ENCODE results near the gene GAGE12D.
"Not testable (repeated sequence)": the region's sequence is repeated elsewhere in the genome, so short reads cannot be mapped to it uniquely, and the experiment has no call there.

Gene GAGE12D

GRCh38 chrX:49541433-49541832, at the start of gene GAGE12D:
Gene GAGE12D (plus strand): TSS chrX:49541733. CDS start chrX:49542888, 1,155 bp downstream.
- not testable (repeated sequence) for DNase-seq (ENCODE audit: extremely low read depth, low read depth)

GRCh38 chrX:49531877-49532276, 9.7 kb upstream of the GAGE12D start, which contains the start of gene GAGE12C:
Gene GAGE12C (plus strand): TSS chrX:49532177. CDS start chrX:49533332, 1,155 bp downstream.
- not testable (repeated sequence) for DNase-seq (ENCODE audit: extremely low read depth, low read depth)

GRCh38 chrX:49550989-49551388, 9.5 kb downstream of the GAGE12D start, which contains the start of gene GAGE12E:
Gene GAGE12E (plus strand): TSS chrX:49551289. CDS start chrX:49552444, 1,155 bp downstream.
- DNase-seq (ENCODE audit: extremely low read depth, low read depth), result not testable (repeated sequence)

- not testable (repeated sequence) for DNase-seq (ENCODE audit: extremely low read depth, low read depth)
Observed at GRCh38 chrX:49560542-49560941, 19.0 kb downstream of the GAGE12D start, which contains the start of gene GAGE12F. Gene GAGE12F (plus strand): TSS chrX:49560842. CDS start chrX:49561997, 1,155 bp downstream.

GRCh38 chrX:49568728-49569127, 27.2 kb downstream of the GAGE12D start:
- not testable (repeated sequence) for DNase-seq (ENCODE audit: extremely low read depth, low read depth)

GRCh38 chrX:49569152-49569551, 27.6 kb downstream of the GAGE12D start:
- not testable (repeated sequence) for DNase-seq (ENCODE audit: extremely low read depth, low read depth)

- not testable (repeated sequence) for DNase-seq (ENCODE audit: extremely low read depth, low read depth)
Observed at GRCh38 chrX:49570100-49570499, 28.6 kb downstream of the GAGE12D start, which contains the start of gene GAGE12G. Gene GAGE12G (plus strand): TSS chrX:49570400. CDS start chrX:49571555, 1,155 bp downstream.

- DNase-seq (ENCODE audit: extremely low read depth, low read depth), result not testable (repeated sequence)
Observed at GRCh38 chrX:49579649-49580048, 38.1 kb downstream of the GAGE12D start, which contains the start of gene GAGE12H. Gene GAGE12H (plus strand): TSS chrX:49579949. CDS start chrX:49581104, 1,155 bp downstream.

GRCh38 chrX:49589196-49589595, 47.7 kb downstream of the GAGE12D start, which contains the start of gene GAGE2A:
Gene GAGE2A (plus strand): TSS chrX:49589496. CDS start chrX:49590651, 1,155 bp downstream.
- not testable (repeated sequence) for DNase-seq (ENCODE audit: extremely low read depth, low read depth)

GRCh38 chrX:49589769-49590478, 48.4 kb downstream of the GAGE12D start:
- not testable (repeated sequence) for DNase-seq (ENCODE audit: extremely low read depth, low read depth)

- not testable (repeated sequence) for DNase-seq (ENCODE audit: extremely low read depth, low read depth)
Observed at GRCh38 chrX:49590488-49590887, 49.0 kb downstream of the GAGE12D start.
